ENCODE measurements around the gene UGGT2.
A peak's percentile ranks its signal among the peaks of the same experiment; 100 is the strongest.

The UGGT2 gene

DNA sequence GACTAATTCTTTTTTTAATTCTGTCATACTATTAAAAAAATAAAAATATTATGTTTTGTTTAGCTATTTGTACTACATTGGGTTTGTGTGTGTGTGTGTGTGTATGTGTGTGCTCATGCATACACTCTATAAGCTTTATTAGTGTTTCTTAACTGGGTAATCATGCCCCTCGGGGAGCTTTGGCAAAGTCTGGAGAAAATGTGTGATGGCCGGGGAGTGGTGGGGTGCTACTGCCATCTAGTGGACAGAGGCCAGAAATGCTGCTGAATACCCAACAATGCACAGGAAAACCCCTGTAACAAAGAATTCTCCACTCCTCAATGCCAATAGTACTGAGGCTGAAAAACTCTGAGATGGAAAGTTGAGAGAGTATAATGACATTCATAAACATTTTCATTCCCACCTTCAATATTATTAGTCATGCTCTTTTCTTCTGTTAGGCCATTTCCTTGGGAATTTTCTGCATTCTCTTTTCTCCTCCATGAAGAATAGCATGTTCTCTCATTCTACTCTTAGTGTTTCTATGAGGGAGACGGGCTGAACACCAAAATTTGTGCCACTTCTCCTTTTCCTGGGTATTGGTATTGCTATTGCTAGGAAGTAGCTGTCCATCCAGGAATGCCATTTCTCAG, 219.0 kb downstream of the UGGT2 start:
- DNase-seq (ENCODE audit: low spot score), result peak; percentile 70
- TF ChIP-seq, protein P1, sequence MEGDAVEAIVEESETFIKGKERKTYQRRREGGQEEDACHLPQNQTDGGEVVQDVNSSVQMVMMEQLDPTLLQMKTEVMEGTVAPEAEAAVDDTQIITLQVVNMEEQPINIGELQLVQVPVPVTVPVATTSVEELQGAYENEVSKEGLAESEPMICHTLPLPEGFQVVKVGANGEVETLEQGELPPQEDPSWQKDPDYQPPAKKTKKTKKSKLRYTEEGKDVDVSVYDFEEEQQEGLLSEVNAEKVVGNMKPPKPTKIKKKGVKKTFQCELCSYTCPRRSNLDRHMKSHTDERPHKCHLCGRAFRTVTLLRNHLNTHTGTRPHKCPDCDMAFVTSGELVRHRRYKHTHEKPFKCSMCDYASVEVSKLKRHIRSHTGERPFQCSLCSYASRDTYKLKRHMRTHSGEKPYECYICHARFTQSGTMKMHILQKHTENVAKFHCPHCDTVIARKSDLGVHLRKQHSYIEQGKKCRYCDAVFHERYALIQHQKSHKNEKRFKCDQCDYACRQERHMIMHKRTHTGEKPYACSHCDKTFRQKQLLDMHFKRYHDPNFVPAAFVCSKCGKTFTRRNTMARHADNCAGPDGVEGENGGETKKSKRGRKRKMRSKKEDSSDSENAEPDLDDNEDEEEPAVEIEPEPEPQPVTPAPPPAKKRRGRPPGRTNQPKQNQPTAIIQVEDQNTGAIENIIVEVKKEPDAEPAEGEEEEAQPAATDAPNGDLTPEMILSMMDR (conservative IDR thresholded peaks at IDR 0.05; ENCODE audit: low read depth), result peak; percentile 92
- ChIA-PET CTCF (interaction anchor here (0.5 to 1.8 kb wide), 27 partner anchors 9 to 1336 kb away, joined by 3 to 14 read pairs (median 4); partner anchors contain the start of gene DNAJC3), POLR2A (ENCODE audit: low non-redundant PET) (no interaction called here)
- H3K27ac ChIP-seq, result no peak overlapping the region

DNA sequence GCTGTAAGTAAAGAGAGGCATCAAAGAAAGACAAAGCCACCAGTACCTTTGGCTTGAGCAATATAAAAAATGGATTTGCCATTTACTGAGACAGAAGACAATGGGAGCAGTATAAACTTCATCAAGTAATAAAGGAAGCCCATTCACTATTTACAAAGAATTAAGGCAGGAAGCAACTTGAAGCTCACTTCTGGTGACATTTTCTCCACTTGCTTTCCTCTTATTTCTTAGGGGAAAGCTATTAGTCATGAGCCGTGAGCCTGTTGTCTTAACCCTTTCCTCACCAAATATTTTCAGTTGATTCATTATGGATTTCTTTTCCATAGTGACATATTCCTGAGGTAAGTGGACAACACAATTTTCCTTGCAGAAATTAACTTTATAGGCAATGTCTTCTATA, 219.5 kb downstream of the UGGT2 start:
- CTCF ChIA-PET, result interaction anchor here (0.5 to 1.8 kb wide), 26 partner anchors 8 to 1336 kb away, joined by 3 to 14 read pairs (median 4); partner anchors contain the start of gene DNAJC3
- no peak overlapping the region for H3K27ac ChIP-seq
- peak; percentile 15 for DNase-seq (ENCODE audit: low spot score)
- POLR2A ChIA-PET (ENCODE audit: low non-redundant PET), result no interaction called here
- TF ChIP-seq, protein P1 (conservative IDR thresholded peaks at IDR 0.05; ENCODE audit: low read depth), result no peak

DNA sequence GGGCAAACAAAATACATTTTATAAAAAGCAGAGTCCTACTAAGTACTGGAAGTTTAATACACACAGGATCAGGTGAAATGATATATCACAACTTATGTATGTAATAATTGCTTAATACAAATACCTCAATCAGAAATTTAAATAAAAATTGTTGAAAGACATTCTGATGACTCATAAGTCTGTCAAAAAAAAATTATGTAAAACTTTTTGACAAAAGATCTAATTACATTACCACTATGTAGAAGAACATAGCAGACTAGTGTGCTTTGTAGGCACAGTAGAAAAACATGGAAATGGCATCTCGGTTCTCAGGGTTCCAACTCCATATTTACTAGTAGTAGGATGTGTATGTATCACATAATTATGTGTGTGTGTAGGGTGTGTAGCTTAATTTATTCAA, 220.1 kb downstream of the UGGT2 start:
- ChIA-PET CTCF (interaction anchor here (1.2 to 1.8 kb wide), 6 partner anchors 33 to 644 kb away, joined by 3 to 14 read pairs (median 6); no protein-coding TSS in a partner anchor), POLR2A (ENCODE audit: low non-redundant PET) (no interaction called here)
- no peak overlapping the region for H3K27ac ChIP-seq
- TF ChIP-seq, protein P1 (conservative IDR thresholded peaks at IDR 0.05; ENCODE audit: low read depth), result no peak
- DNase-seq (ENCODE audit: low spot score), result no peak

DNA sequence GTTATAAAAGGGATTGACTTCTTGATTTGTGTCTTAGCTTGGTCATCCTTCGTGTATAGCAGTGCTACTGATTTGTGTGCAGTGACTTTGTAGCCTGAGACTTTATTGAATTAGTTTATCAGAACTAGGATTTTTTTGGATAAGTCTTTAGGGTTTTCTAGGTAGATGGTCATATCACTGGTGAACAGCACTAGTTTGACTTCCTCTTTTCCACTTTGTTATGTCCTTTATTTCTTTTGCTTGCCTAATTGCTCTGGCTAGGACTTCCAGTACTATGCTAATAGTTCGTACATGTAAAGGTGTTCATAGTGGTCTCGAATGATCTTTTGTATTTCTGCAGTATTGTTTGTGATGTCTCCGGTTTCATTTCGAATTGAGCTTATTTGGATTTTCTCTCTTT, 230.9 kb downstream of the UGGT2 start:
- TF ChIP-seq, protein P1 (conservative IDR thresholded peaks at IDR 0.05; ENCODE audit: low read depth), result no peak
- ChIA-PET POLR2A (ENCODE audit: low non-redundant PET) (no interaction called here), CTCF (no interaction called here)
- H3K27ac ChIP-seq, result no peak overlapping the region
- DNase-seq (ENCODE audit: low spot score), result no peak

DNA sequence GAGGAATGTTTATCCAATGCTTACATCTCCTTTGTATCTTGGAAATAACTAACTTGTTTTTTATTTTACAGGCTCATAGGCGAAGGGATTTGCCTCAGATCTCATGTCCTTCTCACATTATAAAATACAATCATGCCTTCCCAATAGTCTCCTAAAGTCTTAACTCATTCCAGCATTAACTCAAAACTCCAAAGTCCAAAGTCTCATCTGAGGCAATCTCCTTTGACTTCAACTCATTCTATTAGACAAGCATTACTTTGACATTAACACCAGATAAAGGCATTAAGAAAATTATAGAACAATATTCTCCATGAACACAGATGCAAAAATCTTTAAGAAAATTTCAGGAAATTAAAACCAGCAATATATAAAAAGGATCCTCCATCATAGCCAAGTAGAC, 238.7 kb downstream of the UGGT2 start:
- DNase-seq (ENCODE audit: low spot score), result no peak
- POLR2A ChIA-PET (ENCODE audit: low non-redundant PET), result no interaction called here
- TF ChIP-seq, protein P1 (conservative IDR thresholded peaks at IDR 0.05; ENCODE audit: low read depth), result no peak
- CTCF ChIA-PET, result interaction anchor here (0.6 kb wide), 1 partner anchor 333 kb away, joined by 4 read pairs; no protein-coding TSS in a partner anchor
- no peak overlapping the region for H3K27ac ChIP-seq

DNA sequence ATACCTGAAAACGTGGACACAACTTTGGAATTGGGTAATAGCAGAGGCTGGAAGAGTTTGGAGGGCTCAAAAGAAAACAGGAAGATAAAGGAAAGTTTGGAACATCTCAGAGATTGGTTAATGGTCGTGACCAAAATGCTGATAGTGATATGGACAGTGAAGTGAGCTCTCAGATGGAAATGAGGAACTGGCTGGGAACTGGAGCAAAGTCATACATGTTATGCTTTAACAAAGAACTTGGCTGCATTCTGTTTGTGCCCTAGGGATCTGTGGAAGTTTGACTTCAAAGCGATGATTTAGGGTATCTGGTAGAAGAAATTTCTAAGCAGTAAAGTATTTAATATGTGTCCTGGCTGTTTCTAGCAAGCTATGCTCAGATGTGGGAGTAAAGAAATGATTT, 240.1 kb downstream of the UGGT2 start:
- no peak overlapping the region for H3K27ac ChIP-seq
- POLR2A ChIA-PET (ENCODE audit: low non-redundant PET), result no interaction called here
- TF ChIP-seq, protein P1 (conservative IDR thresholded peaks at IDR 0.05; ENCODE audit: low read depth), result no peak
- CTCF ChIA-PET, result interaction anchor here (0.6 kb wide), 1 partner anchor 1868 kb away, joined by 3 read pairs; no protein-coding TSS in a partner anchor
- no peak for DNase-seq (ENCODE audit: low spot score)
